ENCODE results near the gene ZSCAN31. TPM values are rescaled to one million over a fixed set of nuclear protein-coding genes. Genes with fewer than 3 reads are reported as not detected.

Gene ZSCAN31
- polyA plus RNA-seq, 3 donors = 0.25 to 0.35 TPM; not detected in 1

DNA sequence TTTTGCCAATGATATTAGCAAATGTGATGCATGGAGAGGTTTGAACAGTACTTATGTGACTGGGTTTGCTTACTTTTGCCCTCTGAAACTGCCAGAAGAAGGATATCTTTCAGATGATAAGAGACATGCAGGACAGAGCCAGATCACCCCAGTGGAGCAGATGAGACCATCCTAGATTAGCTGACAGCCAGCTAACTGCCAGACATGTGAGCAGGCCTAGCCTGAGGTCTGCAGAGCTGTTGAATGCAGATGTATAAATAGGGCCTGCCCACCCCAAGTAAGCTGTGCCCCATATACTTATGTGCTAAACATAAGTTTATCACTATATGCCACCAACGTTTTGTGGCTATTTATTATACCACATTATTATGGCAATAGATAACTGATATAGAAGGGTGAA lies 5.9 kb downstream of the ZSCAN31 start:
- intact Hi-C loops (cut with micrococcal nuclease) = loop anchor here (10.0 kb wide), 3 partner anchors 65 to 1195 kb away; partner anchors contain the start of genes ZNF165 (in 1 of the 2) and ZSCAN26 (in 1 of the 2)
- H3K4me3 Mint-ChIP-seq = no peak overlapping the region

DNA sequence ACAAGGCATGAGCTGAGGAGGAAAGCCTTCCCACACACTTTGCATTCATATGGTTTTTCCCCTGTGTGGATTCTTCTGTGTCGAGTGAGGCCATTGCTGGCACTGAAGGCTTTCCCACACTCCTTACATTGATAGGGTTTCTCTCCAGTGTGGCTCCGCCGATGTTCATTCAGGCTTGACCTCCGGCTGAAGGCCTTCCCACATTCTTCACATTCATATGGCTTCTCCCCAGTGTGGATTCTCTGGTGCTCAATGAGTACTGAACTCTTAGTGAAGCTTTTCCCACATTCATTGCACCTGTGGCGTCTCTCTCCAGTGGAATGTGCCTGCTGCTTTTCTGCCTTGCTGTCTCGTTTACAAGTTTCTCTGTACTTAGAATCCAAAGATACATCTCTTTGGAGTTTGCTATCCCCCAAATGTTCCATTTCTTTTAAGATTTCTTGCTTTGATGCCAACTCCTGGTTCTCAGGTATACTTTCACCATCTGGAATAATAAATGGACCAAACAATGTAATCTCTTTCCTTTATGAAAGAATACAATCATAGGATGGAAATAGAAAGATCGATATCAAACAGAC lies 9.5 kb downstream of the ZSCAN31 start:
- Histone ChIP-seq H3K4me2 (replicated peaks; ENCODE audit: extremely low read depth, low read length, poor library complexity, severe bottlenecking) (no peak overlapping the region), H3K27ac (ENCODE audit: low read depth in 1 of 2, low read length in 2 of 2) (no peak overlapping the region), H3K9me3 (replicated peaks in 1 of 2; ENCODE audit: control insufficient read depth in 1 of 2, insufficient read depth in 1 of 2, low read length in 2 of 2) (peaks cover 26 to 29% of the 10 kb centered on the region in 2 donors), H3K79me2 (ENCODE audit: insufficient read depth, low read length) (no peaks in the 10 kb centered on the region), H3K4me3 (replicated peaks in 1 of 3; ENCODE audit: low read depth in 2 of 3, low read length in 3 of 3) (peak overlapping the region in 1 of 3 experiments; percentile 8), H3K27me3 (ENCODE audit: control insufficient read depth in 2 of 2, insufficient read depth in 2 of 2, low read length in 2 of 2) (no peaks in the 10 kb centered on the region), H3K36me3 (replicated peaks in 1 of 2; ENCODE audit: control insufficient read depth in 1 of 2, insufficient read depth in 2 of 2, low read length in 2 of 2) (peaks cover 0 to 14% of the 10 kb centered on the region in 2 donors), H3K9ac (ENCODE audit: insufficient read depth, low read length, poor library complexity, severe bottlenecking) (no peak overlapping the region), H2AFZ (ENCODE audit: insufficient read depth, low read depth, low read length, poor library complexity, severe bottlenecking) (no peak overlapping the region), H4K20me1 (ENCODE audit: insufficient read depth, low read length) (no peaks in the 10 kb centered on the region), H3K4me1 (ENCODE audit: control insufficient read depth in 1 of 2, insufficient read depth in 2 of 2, low read length in 2 of 2) (no peaks in the 10 kb centered on the region)
- H3K4me1 Mint-ChIP-seq = no peaks in the 10 kb centered on the region
- H3K27ac Mint-ChIP-seq = no peak overlapping the region
- H3K36me3 Mint-ChIP-seq = peaks cover 10 to 11% of the 10 kb centered on the region in 2 donors
- peaks cover 22 to 41% (median 35%) of the 10 kb centered on the region in 7 donors for H3K9me3 Mint-ChIP-seq
- 100% methylated on average over 3 of the region's 7 CpGs for WGBS (ENCODE audit: insufficient coverage)
- intact Hi-C loops (cut with micrococcal nuclease) = no loop called here
- H3K4me3 Mint-ChIP-seq = no peak overlapping the region
- DNase-seq = no peak
- no peaks in the 10 kb centered on the region for H3K27me3 Mint-ChIP-seq (ENCODE audit: low read depth in 3 of 3)
- TF ChIP-seq, protein P1, sequence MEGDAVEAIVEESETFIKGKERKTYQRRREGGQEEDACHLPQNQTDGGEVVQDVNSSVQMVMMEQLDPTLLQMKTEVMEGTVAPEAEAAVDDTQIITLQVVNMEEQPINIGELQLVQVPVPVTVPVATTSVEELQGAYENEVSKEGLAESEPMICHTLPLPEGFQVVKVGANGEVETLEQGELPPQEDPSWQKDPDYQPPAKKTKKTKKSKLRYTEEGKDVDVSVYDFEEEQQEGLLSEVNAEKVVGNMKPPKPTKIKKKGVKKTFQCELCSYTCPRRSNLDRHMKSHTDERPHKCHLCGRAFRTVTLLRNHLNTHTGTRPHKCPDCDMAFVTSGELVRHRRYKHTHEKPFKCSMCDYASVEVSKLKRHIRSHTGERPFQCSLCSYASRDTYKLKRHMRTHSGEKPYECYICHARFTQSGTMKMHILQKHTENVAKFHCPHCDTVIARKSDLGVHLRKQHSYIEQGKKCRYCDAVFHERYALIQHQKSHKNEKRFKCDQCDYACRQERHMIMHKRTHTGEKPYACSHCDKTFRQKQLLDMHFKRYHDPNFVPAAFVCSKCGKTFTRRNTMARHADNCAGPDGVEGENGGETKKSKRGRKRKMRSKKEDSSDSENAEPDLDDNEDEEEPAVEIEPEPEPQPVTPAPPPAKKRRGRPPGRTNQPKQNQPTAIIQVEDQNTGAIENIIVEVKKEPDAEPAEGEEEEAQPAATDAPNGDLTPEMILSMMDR (IDR thresholded peaks at IDR 0.05) = no peak

More for the DNA sequence above, 5.9 kb downstream of the ZSCAN31 start:
- Histone ChIP-seq H2AFZ (ENCODE audit: insufficient read depth, low read depth, low read length, poor library complexity, severe bottlenecking) (no peak overlapping the region), H3K79me2 (ENCODE audit: insufficient read depth, low read length) (no peaks in the 10 kb centered on the region), H3K27me3 (ENCODE audit: control insufficient read depth in 2 of 2, insufficient read depth in 2 of 2, low read length in 2 of 2) (no peaks in the 10 kb centered on the region), H3K9me3 (replicated peaks in 1 of 2; ENCODE audit: control insufficient read depth in 1 of 2, insufficient read depth in 1 of 2, low read length in 2 of 2) (peaks cover 26 to 29% of the 10 kb centered on the region in 2 donors), H3K27ac (ENCODE audit: low read depth in 1 of 2, low read length in 2 of 2) (no peak overlapping the region), H3K4me1 (ENCODE audit: control insufficient read depth in 1 of 2, insufficient read depth in 2 of 2, low read length in 2 of 2) (peaks cover 3% of the 10 kb centered on the region in 2 donors), H3K36me3 (replicated peaks in 1 of 2; ENCODE audit: control insufficient read depth in 1 of 2, insufficient read depth in 2 of 2, low read length in 2 of 2) (peaks cover 0 to 14% of the 10 kb centered on the region in 2 donors), H3K4me2 (replicated peaks; ENCODE audit: extremely low read depth, low read length, poor library complexity, severe bottlenecking) (no peak overlapping the region), H3K9ac (ENCODE audit: insufficient read depth, low read length, poor library complexity, severe bottlenecking) (no peak overlapping the region), H3K4me3 (replicated peaks in 1 of 3; ENCODE audit: low read depth in 2 of 3, low read length in 3 of 3) (no peak overlapping the region), H4K20me1 (ENCODE audit: insufficient read depth, low read length) (no peaks in the 10 kb centered on the region)
- no CpG with 5 or more reads among the region's 1 CpG for WGBS (ENCODE audit: insufficient coverage)
- Mint-ChIP-seq H3K9me3 (peaks cover 22 to 39% (median 33%) of the 10 kb centered on the region in 7 donors), H3K27me3 (ENCODE audit: low read depth in 3 of 3) (no peaks in the 10 kb centered on the region), H3K27ac (no peak overlapping the region), H3K36me3 (peaks cover 10 to 11% of the 10 kb centered on the region in 2 donors), H3K4me1 (peaks cover 5% of the 10 kb centered on the region)
- no peak for DNase-seq
- TF ChIP-seq, protein P1 (IDR thresholded peaks at IDR 0.05) = no peak
